ENCODE results near the gene UQCC2. TPM values are rescaled to one million over a fixed set of nuclear protein-coding genes. Genes with fewer than 3 reads are reported as not detected.

UQCC2 gene
- total RNA-seq (2014; rRNA removed; shearing (Covaris generic)), result 11.4 and 31.7 TPM in 2 replicates
- polyA plus RNA-seq (2016; fragmentation: Nextera tagmentation; extraction: Ambion mirVana), result 134 and 138 TPM in 2 replicates

DNA sequence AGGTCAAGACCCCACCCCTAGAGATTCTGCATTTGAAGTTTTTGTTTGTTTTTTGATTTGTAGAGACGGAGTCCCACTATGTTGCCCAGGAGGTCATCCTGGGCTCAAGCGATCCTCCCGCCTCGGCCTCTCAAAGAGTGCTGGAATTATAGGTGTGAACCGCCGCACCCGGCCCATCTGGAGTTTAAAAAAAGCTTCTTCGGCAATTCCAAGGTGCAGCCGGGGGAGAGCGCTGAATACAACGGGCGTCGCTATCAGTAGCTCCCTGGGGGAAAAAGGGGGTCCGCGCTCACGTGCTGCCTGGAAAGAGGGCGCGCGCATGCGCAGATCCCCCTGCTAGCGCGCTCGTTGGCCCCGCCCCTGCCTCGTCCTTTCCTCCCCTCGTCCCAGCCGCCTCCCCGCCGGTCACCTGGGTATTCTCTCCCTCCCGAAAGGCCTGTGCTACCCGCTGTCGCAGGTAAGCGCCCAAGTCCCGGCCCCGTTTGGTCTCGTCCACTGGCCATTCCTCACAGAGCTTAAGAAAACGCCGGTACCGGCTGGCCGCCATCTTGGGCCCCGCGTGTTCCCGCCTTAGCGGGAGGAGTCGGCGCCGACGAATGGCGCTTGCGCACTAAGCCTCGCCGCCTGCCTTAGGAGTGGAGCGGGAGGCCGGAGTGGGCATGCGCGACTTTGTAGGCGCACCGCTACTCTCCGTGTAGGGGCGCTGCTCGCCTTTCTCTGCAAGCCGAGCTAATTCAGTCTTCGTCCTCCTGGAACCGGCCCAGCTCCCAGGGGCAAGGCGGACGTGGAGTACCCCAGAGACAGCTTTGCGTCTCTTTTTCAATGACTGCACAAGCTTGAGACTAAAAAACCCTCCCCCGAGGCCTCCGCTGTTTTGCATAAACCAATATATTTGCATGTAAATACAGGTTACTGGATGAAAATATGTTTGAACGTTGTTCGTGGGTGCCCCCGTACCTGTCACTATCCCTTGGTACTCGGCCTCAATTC, at the start of gene UQCC2:
Gene UQCC2, minus strand, starts transcription at position 561 of the 990 bp plus-strand sequence. Its CDS starts 14 bp downstream, at position 547.
- H3K27me3 ChIP-seq (replicated peaks; ENCODE audit: insufficient read depth), result no peaks in the 10 kb centered on the region
- peak within 1 kb of the TSS; percentile 90 for H2AFZ ChIP-seq
- H3K4me3 ChIP-seq, result peak within 1 kb of the TSS; percentile 97
- peaks cover 12% of the 10 kb centered on the region for H3K4me1 ChIP-seq (ENCODE audit: insufficient read depth)
- no peaks in the 10 kb centered on the region for H4K20me1 ChIP-seq (ENCODE audit: insufficient read depth)
- peak within 1 kb of the TSS; percentile 85 for H3K9ac ChIP-seq
- H3K27ac ChIP-seq, result peak within 1 kb of the TSS; percentile 49
- TF ChIP-seq EZH2phosphoT487 (IDR thresholded peaks at IDR 0.05; ENCODE audit: insufficient read depth, low read depth), result no peak
- no peaks in the 10 kb centered on the region for H3K36me3 ChIP-seq (ENCODE audit: low read depth)
- WGBS, 2 experiments (ENCODE audit: low coverage in 1 of 2, low lambda C conversion rate in 2 of 2, missing lambda C conversion rate in 2 of 2), result 1 to 2% methylated on average over 58 to 73 of the region's 73 CpGs
- in situ Hi-C loops (cut with MboI), result no loop called here
- peaks cover 24% of the 10 kb centered on the region for H3K79me2 ChIP-seq (ENCODE audit: insufficient read depth)
- H3K4me2 ChIP-seq (ENCODE audit: unreplicated experiment), result peak within 1 kb of the TSS; percentile 95
- H3K9me2 ChIP-seq (ENCODE audit: insufficient read depth), result no peaks in the 10 kb centered on the region
- no peaks in the 10 kb centered on the region for H3K9me3 ChIP-seq (ENCODE audit: low read depth)
- DNase-seq, result peak; percentile 99
- H3F3A ChIP-seq (ENCODE audit: insufficient read depth), result no peaks in the 10 kb centered on the region

DNA sequence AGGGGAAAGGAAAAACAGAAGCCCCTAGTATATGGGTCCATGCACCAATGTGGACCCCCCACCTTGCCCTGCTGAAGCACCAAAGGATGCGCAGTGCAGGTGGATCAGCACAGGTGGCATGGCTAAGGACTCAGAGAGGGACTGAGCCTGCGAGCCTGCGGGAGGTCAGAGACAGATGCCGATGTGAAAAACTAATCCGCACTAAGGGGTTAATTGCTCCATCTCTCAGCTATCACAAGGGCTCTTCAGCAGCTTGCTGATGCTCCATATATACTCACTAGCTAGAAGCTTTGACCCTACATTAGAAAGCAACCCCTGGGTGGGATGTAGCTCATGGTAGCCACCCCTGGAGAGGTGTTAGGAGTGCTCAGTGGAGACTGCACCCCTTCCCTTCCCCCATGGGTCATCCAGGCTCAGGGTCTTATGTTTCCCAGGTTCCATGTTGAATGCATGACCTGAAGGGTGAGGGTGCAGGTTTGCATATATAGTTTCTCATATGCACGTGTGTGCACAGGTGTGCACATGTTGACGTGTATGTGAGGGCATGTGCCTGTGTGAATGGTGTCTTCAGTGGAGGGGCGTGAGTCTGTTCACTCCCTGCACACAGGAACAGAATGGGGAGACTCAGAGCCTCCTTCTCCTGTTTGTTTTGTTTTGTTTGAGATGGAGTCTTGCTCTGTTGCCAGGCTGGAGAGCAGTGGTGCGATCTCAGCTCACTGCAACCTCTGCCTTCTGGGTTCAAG, 48.6 kb upstream of the UQCC2 start:
- Histone ChIP-seq H3K27ac (no peak overlapping the region), H3K36me3 (ENCODE audit: low read depth) (no peaks in the 10 kb centered on the region), H4K20me1 (ENCODE audit: insufficient read depth) (no peaks in the 10 kb centered on the region), H3K9me2 (ENCODE audit: insufficient read depth) (no peaks in the 10 kb centered on the region), H3K79me2 (ENCODE audit: insufficient read depth) (no peaks in the 10 kb centered on the region), H3K9me3 (ENCODE audit: low read depth) (no peaks in the 10 kb centered on the region), H3K4me3 (no peak overlapping the region), H3K4me2 (ENCODE audit: unreplicated experiment) (no peak overlapping the region), H3K9ac (no peak overlapping the region), H2AFZ (no peak overlapping the region), H3F3A (ENCODE audit: insufficient read depth) (no peaks in the 10 kb centered on the region), H3K27me3 (replicated peaks; ENCODE audit: insufficient read depth) (no peaks in the 10 kb centered on the region), H3K4me1 (ENCODE audit: insufficient read depth) (no peaks in the 10 kb centered on the region)
- whole genome bisulfite sequencing, 2 experiments (ENCODE audit: low coverage in 1 of 2, low lambda C conversion rate in 2 of 2, missing lambda C conversion rate in 2 of 2), result 90% methylated on average over 9 of the region's 9 CpGs
- TF ChIP-seq EZH2 (IDR thresholded peaks at IDR 0.05; ENCODE audit: insufficient read depth, poor library complexity, severe bottlenecking) (no peak), EZH2phosphoT487 (IDR thresholded peaks at IDR 0.05; ENCODE audit: insufficient read depth, low read depth) (no peak)
- in situ Hi-C loops (cut with MboI), result loop anchor here (10.0 kb wide), 2 partner anchors 175 to 395 kb away; partner anchors contain the start of gene BAK1
- no peak for DNase-seq

DNA sequence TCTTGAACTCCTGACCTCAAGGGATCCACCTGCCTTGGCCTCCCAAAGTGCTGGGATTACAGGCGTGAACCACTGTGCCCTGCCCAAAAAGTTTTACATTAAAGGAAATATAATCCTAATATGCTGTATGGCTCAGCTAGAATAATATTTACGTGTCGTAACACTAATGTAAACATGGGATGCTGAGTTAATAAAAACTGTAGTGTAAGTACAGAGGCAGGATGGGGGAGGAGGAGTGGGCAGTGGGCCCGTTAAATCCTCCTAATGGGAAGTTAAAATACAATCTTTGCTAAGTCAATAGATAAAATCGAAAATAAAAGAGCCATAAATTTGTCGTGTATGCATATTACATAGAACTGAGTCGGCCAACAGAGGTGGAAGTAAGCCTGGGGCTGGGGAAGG, 47.3 kb upstream of the UQCC2 start:
- 82 to 86% methylated on average over 7 of the region's 7 CpGs for WGBS, 2 experiments (ENCODE audit: low coverage in 1 of 2, low lambda C conversion rate in 2 of 2, missing lambda C conversion rate in 2 of 2)
- Histone ChIP-seq H3K36me3 (ENCODE audit: low read depth) (no peaks in the 10 kb centered on the region), H4K20me1 (ENCODE audit: insufficient read depth) (no peaks in the 10 kb centered on the region), H3F3A (ENCODE audit: insufficient read depth) (no peaks in the 10 kb centered on the region), H3K79me2 (ENCODE audit: insufficient read depth) (no peaks in the 10 kb centered on the region), H2AFZ (no peak overlapping the region), H3K4me1 (ENCODE audit: insufficient read depth) (no peaks in the 10 kb centered on the region), H3K4me2 (ENCODE audit: unreplicated experiment) (no peak overlapping the region), H3K27ac (no peak overlapping the region), H3K9me2 (ENCODE audit: insufficient read depth) (no peaks in the 10 kb centered on the region), H3K27me3 (replicated peaks; ENCODE audit: insufficient read depth) (no peaks in the 10 kb centered on the region), H3K4me3 (no peak overlapping the region), H3K9me3 (ENCODE audit: low read depth) (no peaks in the 10 kb centered on the region), H3K9ac (no peak overlapping the region)
- no peak for DNase-seq
- in situ Hi-C loops (cut with MboI), result no loop called here
- TF ChIP-seq EZH2phosphoT487 (IDR thresholded peaks at IDR 0.05; ENCODE audit: insufficient read depth, low read depth) (no peak), EZH2 (IDR thresholded peaks at IDR 0.05; ENCODE audit: insufficient read depth, poor library complexity, severe bottlenecking) (no peak)

DNA sequence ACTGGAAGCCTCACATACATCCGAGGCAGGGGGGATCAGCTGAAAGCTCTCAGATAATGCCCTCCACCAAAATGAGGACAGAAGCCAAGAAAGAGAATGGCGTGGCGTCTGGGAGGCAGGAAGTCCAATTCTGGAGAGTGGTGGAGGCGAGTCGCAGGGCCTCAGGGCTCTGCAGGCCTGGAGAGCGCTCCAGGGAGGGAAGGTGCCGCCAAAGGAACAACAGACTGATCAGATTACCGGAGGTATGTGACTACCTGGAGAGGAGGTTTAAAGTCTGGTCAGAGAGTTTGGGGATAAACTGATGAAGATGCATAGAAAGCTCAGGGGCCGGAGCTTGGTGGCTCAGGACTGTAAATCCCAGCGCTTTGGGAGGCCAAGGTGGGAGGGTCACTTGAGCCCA, 46.4 kb upstream of the UQCC2 start:
- no peaks in the 10 kb centered on the region for H3K27me3 ChIP-seq (replicated peaks; ENCODE audit: insufficient read depth)
- no peaks in the 10 kb centered on the region for H4K20me1 ChIP-seq (ENCODE audit: insufficient read depth)
- no peaks in the 10 kb centered on the region for H3F3A ChIP-seq (ENCODE audit: insufficient read depth)
- no peaks in the 10 kb centered on the region for H3K79me2 ChIP-seq (ENCODE audit: insufficient read depth)
- DNase-seq, result no peak
- 79% methylated on average over 10 of the region's 10 CpGs for WGBS, 2 experiments (ENCODE audit: low coverage in 1 of 2, low lambda C conversion rate in 2 of 2, missing lambda C conversion rate in 2 of 2)
- in situ Hi-C loops (cut with MboI), result no loop called here
- H2AFZ ChIP-seq, result no peak overlapping the region
- no peak overlapping the region for H3K4me2 ChIP-seq (ENCODE audit: unreplicated experiment)
- no peaks in the 10 kb centered on the region for H3K4me1 ChIP-seq (ENCODE audit: insufficient read depth)
- no peaks in the 10 kb centered on the region for H3K36me3 ChIP-seq (ENCODE audit: low read depth)
- H3K9ac ChIP-seq, result no peak overlapping the region
- H3K4me3 ChIP-seq, result no peak overlapping the region
- no peaks in the 10 kb centered on the region for H3K9me2 ChIP-seq (ENCODE audit: insufficient read depth)
- H3K9me3 ChIP-seq (ENCODE audit: low read depth), result no peaks in the 10 kb centered on the region
- no peak for TF ChIP-seq EZH2 (IDR thresholded peaks at IDR 0.05; ENCODE audit: insufficient read depth, poor library complexity, severe bottlenecking)
- TF ChIP-seq EZH2phosphoT487 (IDR thresholded peaks at IDR 0.05; ENCODE audit: insufficient read depth, low read depth), result no peak
- no peak overlapping the region for H3K27ac ChIP-seq

Data from GM23248 (cell line).